Suprapubic skin (tissue), 4 donors: ENCODE results near the gene SUFU. TPM values are rescaled to one million over a fixed set of nuclear protein-coding genes. Genes with fewer than 3 reads are reported as not detected.

ENCODE experiments used
- DNase-seq, 2 donors: peaks; one replicate each; pipeline ENCODE4 v3.0.0-alpha.2; 2019; ENCODE audit warnings: low spot score in 2 of 2
- H3K27ac ChIP-seq: fragments of 200-600 bp; sonication (generic); one replicate; pipeline ENCODE4 v1.5.1; 2019
- H3K27me3 ChIP-seq: fragments of 200-600 bp; sonication (generic); one replicate; pipeline ENCODE4 v1.5.1; 2019
- H3K36me3 ChIP-seq: fragments of 200-600 bp; sonication (generic); one replicate; pipeline ENCODE4 v1.5.1; 2019
- H3K4me1 ChIP-seq: fragments of 200-600 bp; sonication (generic); one replicate; pipeline ENCODE4 v1.5.1; 2019
- H3K4me3 ChIP-seq: fragments of 200-600 bp; sonication (generic); one replicate; pipeline ENCODE4 v1.5.1; 2019; ENCODE audit warnings: mild to moderate bottlenecking
- H3K9me3 ChIP-seq: fragments of 200-600 bp; sonication (generic); one replicate; pipeline ENCODE4 v1.5.1; 2019
- CTCF ChIP-seq, 2 donors: fragments of 200-600 bp in 1 of 2; fragments of 450-650 bp in 1 of 2; sonication (generic) in 1 of 2; IDR thresholded peaks; one replicate each; pipeline ENCODE4 v1.5.1; 2016 to 2019; ENCODE audit warnings: antibody characterized with exemption in 2 of 2, mild to moderate bottlenecking in 1 of 2, moderate library complexity in 1 of 2
- EP300 ChIP-seq: sonication (generic); formaldehyde crosslinking; IDR thresholded peaks from one replicate; pipeline ENCODE4 v1.6.1; 2017; ENCODE audit warnings: antibody characterized with exemption
- POLR2A ChIP-seq, 2 donors: fragments of 450-650 bp; IDR thresholded peaks; one replicate each; pipeline ENCODE4 v1.6.1; 2017; ENCODE audit warnings: antibody characterized with exemption in 2 of 2, mild to moderate bottlenecking in 2 of 2, moderate library complexity in 2 of 2
- POLR2AphosphoS5 ChIP-seq, 3 donors: sonication (generic); formaldehyde crosslinking; IDR thresholded peaks; one replicate each; pipeline ENCODE4 v1.6.1; 2017; ENCODE audit warnings: antibody characterized with exemption in 3 of 3
- WGBS: methylation state at CpG from one replicate; pipeline ENCODE4 v1.1.5; 2018; 5-methylcytosine and 5-hydroxymethylcytosine counted together
- total RNA-seq, 4 donors: library from RNA; depleted of rRNA; stranded (reverse); fragments of >200 nt; gene quantifications; one replicate each; pipeline ENCODE4 v1.1.0, GENCODE V29; 2016

Gene SUFU
- total RNA-seq, 4 donors from 2014 or later, result 15.3 to 22.7 (median 18.9) TPM

- Histone ChIP-seq H3K9me3 (no peaks in the 10 kb centered on the region), H3K27me3 (no peaks in the 10 kb centered on the region), H3K36me3 (no peaks in the 10 kb centered on the region), H3K27ac (peak overlapping the region; percentile 80), H3K4me1 (peaks cover 54% of the 10 kb centered on the region), H3K4me3 (no peak overlapping the region)
- DNase-seq, result peak in 1 of 2 donors; percentile 51
- WGBS, result 53% methylated on average over 8 of the region's 8 CpGs
- TF ChIP-seq POLR2AphosphoS5 (IDR thresholded peaks at IDR 0.05), result no peak
These were observed 171.4 kb downstream of the SUFU start for GRCh38 chr10:102675011-102675665.

- no peaks in the 10 kb centered on the region for H3K9me3 ChIP-seq
- no peaks in the 10 kb centered on the region for H3K27me3 ChIP-seq
- no peak for TF ChIP-seq POLR2AphosphoS5 (IDR thresholded peaks at IDR 0.05)
- no peak for TF ChIP-seq POLR2A (IDR thresholded peaks at IDR 0.05)
- TF ChIP-seq EP300, result no peak
- no peak for TF ChIP-seq CTCF (IDR thresholded peaks at IDR 0.05)
- H3K36me3 ChIP-seq, result no peaks in the 10 kb centered on the region
- peak overlapping the region; percentile 80 for H3K27ac ChIP-seq
- 40% methylated on average over 16 of the region's 16 CpGs for WGBS
- DNase-seq, result peak in 1 of 2 donors; percentile 49
- peaks cover 54% of the 10 kb centered on the region for H3K4me1 ChIP-seq
- H3K4me3 ChIP-seq, result no peak overlapping the region
These were observed 172.1 kb downstream of the SUFU start for GRCh38 chr10:102675666-102676533.

GRCh38 chr10:102676534-102677315, 173.0 kb downstream of the SUFU start:
- H3K9me3 ChIP-seq, result no peaks in the 10 kb centered on the region
- no peaks in the 10 kb centered on the region for H3K36me3 ChIP-seq
- H3K27ac ChIP-seq, result peak overlapping the region; percentile 80
- no peak overlapping the region for H3K4me3 ChIP-seq
- no peaks in the 10 kb centered on the region for H3K27me3 ChIP-seq
- TF ChIP-seq POLR2A (IDR thresholded peaks at IDR 0.05) (no peak), CTCF (IDR thresholded peaks at IDR 0.05) (no peak), EP300 (no peak), POLR2AphosphoS5 (IDR thresholded peaks at IDR 0.05) (no peak)
- DNase-seq, result peak in 1 of 2 donors; percentile 44
- 73% methylated on average over 9 of the region's 9 CpGs for WGBS
- peaks cover 54% of the 10 kb centered on the region for H3K4me1 ChIP-seq

- WGBS, result 85% methylated on average over 9 of the region's 9 CpGs
- no peak overlapping the region for H3K4me3 ChIP-seq
- TF ChIP-seq POLR2AphosphoS5 (IDR thresholded peaks at IDR 0.05) (no peak), EP300 (no peak), CTCF (IDR thresholded peaks at IDR 0.05) (no peak), POLR2A (IDR thresholded peaks at IDR 0.05) (no peak)
These were observed 173.7 kb downstream of the SUFU start for GRCh38 chr10:102677331-102678067.

GRCh38 chr10:102678068-102678400, 174.3 kb downstream of the SUFU start:
- no peak for TF ChIP-seq POLR2AphosphoS5 (IDR thresholded peaks at IDR 0.05)
- TF ChIP-seq CTCF (IDR thresholded peaks at IDR 0.05), result no peak
- TF ChIP-seq EP300, result no peak
- TF ChIP-seq POLR2A (IDR thresholded peaks at IDR 0.05), result no peak
- H3K27ac ChIP-seq, result no peak overlapping the region
- no peaks in the 10 kb centered on the region for H3K36me3 ChIP-seq
- H3K27me3 ChIP-seq, result no peaks in the 10 kb centered on the region
- 81% methylated on average over 9 of the region's 9 CpGs for WGBS
- no peak overlapping the region for H3K4me3 ChIP-seq
- H3K4me1 ChIP-seq, result peaks cover 49% of the 10 kb centered on the region
- no peaks in the 10 kb centered on the region for H3K9me3 ChIP-seq
- DNase-seq, result no peak

More at GRCh38 chr10:102677331-102678067, 173.7 kb downstream of the SUFU start:
- peak overlapping the region; percentile 80 for H3K27ac ChIP-seq
- peak in 1 of 2 donors; percentile 30 for DNase-seq
- H3K36me3 ChIP-seq, result no peaks in the 10 kb centered on the region
- peaks cover 54% of the 10 kb centered on the region for H3K4me1 ChIP-seq
- H3K27me3 ChIP-seq, result no peaks in the 10 kb centered on the region
- H3K9me3 ChIP-seq, result no peaks in the 10 kb centered on the region
